GM12878 (cell line): ENCODE data around the gene BANP. TPM values are rescaled to one million over a fixed set of nuclear protein-coding genes. Genes with fewer than 3 reads are reported as not detected.

Experiments used
- ATAC-seq: fragments of 200-7000 bp; cut with Tn5 transposase; 3 replicates; pipeline ENCODE4 v1.9.1; 2020; ENCODE audit warnings: mild to moderate bottlenecking, moderate library complexity
- BruUV-seq: library from RNA; stranded (reverse); fragments of 400-500 nt; replicated peaks from 2 replicates; lab custom pipeline; 2021; lab: Mats Ljungman, UMichigan
- CTCF ChIA-PET: fragments of 300-600 bp; sonication (Branson Sonifier 250); formaldehyde crosslinking; extraction: SDS; loops from one replicate; lab custom pipeline; 2021; ENCODE audit warnings: inconsistent platforms; lab: Yijun Ruan, JAX
- POLR2A ChIA-PET: fragments of 350-600 bp; formaldehyde crosslinking; extraction: SDS; loops from one replicate; lab custom pipeline; 2021; ENCODE audit warnings: inconsistent platforms; lab: Charles Lee
- RAD21 ChIA-PET: fragments of 300-600 bp; sonication (Branson Sonifier 250); formaldehyde crosslinking; loops from one replicate; lab custom pipeline; 2023; ENCODE audit warnings: antibody characterized with exemption; ENCODE audit not compliant: unreplicated experiment; lab: Charles Lee
- SMC1A ChIA-PET: fragments of 300-600 bp; sonication (Branson Sonifier 250); formaldehyde crosslinking; loops from one replicate; lab custom pipeline; 2023; ENCODE audit not compliant: unreplicated experiment, uncharacterized antibody; lab: Charles Lee
- DNase-seq: peaks from one replicate; pipeline ENCODE4 v3.0.0-alpha.2; 2011; ENCODE audit warnings: low read depth, low spot score
- FAIRE-seq: peaks from 3 replicates; lab custom pipeline; 2011; peaks lifted over from hg19 to GRCh38; lab: Jason Lieb, UNC
- H2AFZ ChIP-seq: 2 replicates; pipeline ENCODE4 v1.6.0; 2011; ENCODE audit warnings: low read depth, low read length, control low read depth; ENCODE audit not compliant: control insufficient read depth
- H3K27ac ChIP-seq: 2 replicates; pipeline ENCODE4 v1.5.1; 2011; ENCODE audit warnings: control low read depth; ENCODE audit not compliant: control insufficient read depth, insufficient read depth
- H3K27me3 ChIP-seq, 2 experiments: replicated peaks in 1 of 2; 2 replicates each; pipeline versions ENCODE4 v1.6.0 to v1.6.1; 2011; ENCODE audit warnings: low read length in 1 of 2; ENCODE audit not compliant: control insufficient read depth in 2 of 2, insufficient read depth in 2 of 2
- H3K36me3 ChIP-seq, 2 experiments: 2 replicates each; pipeline ENCODE4 v1.5.1; 2011; ENCODE audit warnings: low read length in 1 of 2; ENCODE audit not compliant: control insufficient read depth in 2 of 2, insufficient read depth in 2 of 2
- H3K4me1 ChIP-seq: 2 replicates; pipeline ENCODE4 v1.6.1; 2011; ENCODE audit warnings: mild to moderate bottlenecking, low read length, moderate library complexity, mixed read lengths; ENCODE audit not compliant: control insufficient read depth, insufficient read depth
- H3K4me2 ChIP-seq: 2 replicates; pipeline ENCODE4 v1.6.0; 2011; ENCODE audit warnings: control low read depth; ENCODE audit not compliant: control insufficient read depth, insufficient read depth
- H3K4me3 ChIP-seq: fragments of 200-600 bp; sonication (generic); 2 replicates; pipeline ENCODE4 v1.5.1; 2016
- H3K79me2 ChIP-seq: 2 replicates; pipeline ENCODE4 v1.6.0; 2011; ENCODE audit warnings: low read length; ENCODE audit not compliant: control insufficient read depth, insufficient read depth
- H3K9ac ChIP-seq: 2 replicates; pipeline ENCODE4 v1.8.0; 2011; ENCODE audit warnings: low read length, control low read depth, mixed read lengths; ENCODE audit not compliant: control insufficient read depth, insufficient read depth
- H3K9me3 ChIP-seq: replicated peaks from 3 replicates; pipeline ENCODE4 v1.5.1; 2011; ENCODE audit warnings: mild to moderate bottlenecking, low read length; ENCODE audit not compliant: control insufficient read depth, insufficient read depth
- H4K20me1 ChIP-seq: 2 replicates; pipeline ENCODE4 v1.6.0; 2011; ENCODE audit not compliant: control insufficient read depth, insufficient read depth
- CEBPB ChIP-seq, 2 experiments: fragments of 150-350 bp in 1 of 2; IDR thresholded peaks; 2 replicates each; pipeline ENCODE4 v1.6.1; 2012 to 2014; ENCODE audit warnings: low read depth in 2 of 2, low read length in 2 of 2, borderline replicate concordance in 1 of 2, inconsistent platforms in 1 of 2
- SMC3 ChIP-seq: IDR thresholded peaks from 2 replicates; pipeline ENCODE4 v1.6.1; 2011; ENCODE audit warnings: low read length, improper control_type of control experiment, borderline replicate concordance
- YBX1 ChIP-seq: fragments of 450-650 bp; IDR thresholded peaks from 2 replicates; pipeline ENCODE4 v1.6.1; 2016; ENCODE audit warnings: antibody characterized with exemption
- ZNF207 ChIP-seq: fragments of 450-650 bp; IDR thresholded peaks from 2 replicates; pipeline ENCODE4 v1.6.1; 2014; ENCODE audit warnings: antibody characterized with exemption, mild to moderate bottlenecking, borderline replicate concordance
- WGBS: methylation state at CpG from one replicate; pipeline ENCODE4 v1.1.6; 2016; ENCODE audit warnings: low lambda C conversion rate; ENCODE audit not compliant: insufficient replicate concordance, insufficient coverage; ENCODE audit errors: missing lambda C conversion rate; 5-methylcytosine and 5-hydroxymethylcytosine counted together
- in situ Hi-C: fragments of 300-500 bp; cut with MboI; formaldehyde crosslinking; loops from 9 replicates; pipeline ENCODE4 v1.14.3; 2018; ENCODE audit warnings: mixed read lengths
- intact Hi-C: fragments of 100-400 bp; cut with micrococcal nuclease; formaldehyde crosslinking; loops from one replicate; pipeline ENCODE4 v1.14.2; 2022; ENCODE audit not compliant: unreplicated experiment
- polyA plus RNA-seq, 11 experiments: library from polyadenylated mRNA; depleted of rRNA in 4 of 11; unstranded in 6 of 11; stranded (reverse) in 5 of 11; fragments of >200 nt; fragmentation: Nextera tagmentation in 4 of 11; fragmentation: Illumina TruSeq in 1 of 11; extraction: Ambion mirVana in 4 of 11; extraction: Trizol in 1 of 11; gene quantifications; 1 replicate in 1 of 11; 2 replicates in 10 of 11; pipeline versions ENCODE4 v1.2.1 to v1.2.3, GENCODE V29; 2011 to 2016; ENCODE audit warnings: inconsistent platforms in 2 of 11, missing spikeins in 2 of 11, low read depth in 1 of 11
- total RNA-seq, 4 experiments: library from RNA; depleted of rRNA in 3 of 4; stranded (reverse); fragments of >200 nt in 3 of 4; fragmentation: Illumina TruSeq in 1 of 4; extraction: Trizol in 1 of 4; gene quantifications; 2 replicates each; pipeline versions ENCODE4 v1.2.1 to v1.2.3, GENCODE V29; 2013 to 2021
- TF ChIP-seq, protein P1 (sequence below): fragments of 450-650 bp; formaldehyde crosslinking; IDR thresholded peaks from 2 replicates; pipeline ENCODE4 v1.4.0; 2022; ENCODE audit warnings: mild to moderate bottlenecking, moderate library complexity
- TF ChIP-seq, protein P2 (sequence below): fragments of 450-650 bp; IDR thresholded peaks from 2 replicates; pipeline ENCODE4 v1.6.1; 2018; ENCODE audit warnings: mild to moderate bottlenecking, low read depth, moderate library complexity; ENCODE audit not compliant: partially characterized antibody
- TF ChIP-seq, protein P3 (sequence below): fragments of 450-650 bp; formaldehyde crosslinking; IDR thresholded peaks from 2 replicates; pipeline ENCODE4 v1.5.0; 2022; ENCODE audit warnings: mild to moderate bottlenecking, missing genetic modification characterization
- TF ChIP-seq, protein P4 (sequence below): IDR thresholded peaks from 2 replicates; pipeline ENCODE4 v1.6.1; 2011; ENCODE audit warnings: borderline replicate concordance, low read depth, mild to moderate bottlenecking, moderate library complexity, low read length; ENCODE audit not compliant: insufficient read depth, poor library complexity, severe bottlenecking

Gene BANP
- total and polyA plus RNA-seq, 10 of the 15 experiments (the other 5 are each of a cell fraction or from before 2014, with no cell fraction given) = 3.9 to 21.9 (median 12.2) TPM

DNA sequence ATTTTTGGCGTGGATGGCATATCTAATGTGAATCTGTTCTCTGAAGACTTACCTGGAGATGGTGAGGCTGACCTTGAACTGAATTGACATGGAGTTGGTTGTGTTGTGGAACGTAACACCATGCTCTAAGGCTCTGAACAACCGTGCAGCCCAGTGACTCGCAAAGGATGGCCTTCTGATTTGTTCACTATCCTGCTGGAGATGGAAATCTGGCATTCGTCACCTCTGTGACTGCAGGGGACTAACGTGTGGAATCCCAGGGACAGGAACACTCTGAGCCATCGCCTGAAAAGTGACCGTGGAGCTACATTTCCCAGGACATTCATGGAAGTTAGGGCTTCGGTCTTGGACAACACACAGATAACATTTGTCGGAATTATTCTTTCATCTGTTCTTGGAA, 61.1 kb downstream of the BANP start (continued):
- TF ChIP-seq, protein P1, sequence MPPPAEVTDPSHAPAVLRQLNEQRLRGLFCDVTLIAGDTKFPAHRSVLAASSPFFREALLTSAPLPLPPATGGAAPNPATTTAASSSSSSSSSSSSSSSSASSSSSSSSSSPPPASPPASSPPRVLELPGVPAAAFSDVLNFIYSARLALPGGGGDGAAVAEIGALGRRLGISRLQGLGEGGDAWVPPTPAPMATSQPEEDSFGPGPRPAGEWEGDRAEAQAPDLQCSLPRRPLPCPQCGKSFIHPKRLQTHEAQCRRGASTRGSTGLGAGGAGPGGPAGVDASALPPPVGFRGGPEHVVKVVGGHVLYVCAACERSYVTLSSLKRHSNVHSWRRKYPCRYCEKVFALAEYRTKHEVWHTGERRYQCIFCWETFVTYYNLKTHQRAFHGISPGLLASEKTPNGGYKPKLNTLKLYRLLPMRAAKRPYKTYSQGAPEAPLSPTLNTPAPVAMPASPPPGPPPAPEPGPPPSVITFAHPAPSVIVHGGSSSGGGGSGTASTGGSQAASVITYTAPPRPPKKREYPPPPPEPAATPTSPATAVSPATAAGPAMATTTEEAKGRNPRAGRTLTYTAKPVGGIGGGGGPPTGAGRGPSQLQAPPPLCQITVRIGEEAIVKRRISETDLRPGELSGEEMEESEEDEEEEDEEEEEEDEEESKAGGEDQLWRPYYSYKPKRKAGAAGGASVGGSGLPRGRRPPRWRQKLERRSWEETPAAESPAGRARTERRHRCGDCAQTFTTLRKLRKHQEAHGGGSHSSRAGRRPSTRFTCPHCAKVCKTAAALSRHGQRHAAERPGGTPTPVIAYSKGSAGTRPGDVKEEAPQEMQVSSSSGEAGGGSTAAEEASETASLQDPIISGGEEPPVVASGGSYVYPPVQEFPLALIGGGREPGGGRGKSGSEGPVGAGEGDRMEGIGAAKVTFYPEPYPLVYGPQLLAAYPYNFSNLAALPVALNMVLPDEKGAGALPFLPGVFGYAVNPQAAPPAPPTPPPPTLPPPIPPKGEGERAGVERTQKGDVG = no peak
- no peak for TF ChIP-seq YBX1
- TF ChIP-seq, protein P2, sequence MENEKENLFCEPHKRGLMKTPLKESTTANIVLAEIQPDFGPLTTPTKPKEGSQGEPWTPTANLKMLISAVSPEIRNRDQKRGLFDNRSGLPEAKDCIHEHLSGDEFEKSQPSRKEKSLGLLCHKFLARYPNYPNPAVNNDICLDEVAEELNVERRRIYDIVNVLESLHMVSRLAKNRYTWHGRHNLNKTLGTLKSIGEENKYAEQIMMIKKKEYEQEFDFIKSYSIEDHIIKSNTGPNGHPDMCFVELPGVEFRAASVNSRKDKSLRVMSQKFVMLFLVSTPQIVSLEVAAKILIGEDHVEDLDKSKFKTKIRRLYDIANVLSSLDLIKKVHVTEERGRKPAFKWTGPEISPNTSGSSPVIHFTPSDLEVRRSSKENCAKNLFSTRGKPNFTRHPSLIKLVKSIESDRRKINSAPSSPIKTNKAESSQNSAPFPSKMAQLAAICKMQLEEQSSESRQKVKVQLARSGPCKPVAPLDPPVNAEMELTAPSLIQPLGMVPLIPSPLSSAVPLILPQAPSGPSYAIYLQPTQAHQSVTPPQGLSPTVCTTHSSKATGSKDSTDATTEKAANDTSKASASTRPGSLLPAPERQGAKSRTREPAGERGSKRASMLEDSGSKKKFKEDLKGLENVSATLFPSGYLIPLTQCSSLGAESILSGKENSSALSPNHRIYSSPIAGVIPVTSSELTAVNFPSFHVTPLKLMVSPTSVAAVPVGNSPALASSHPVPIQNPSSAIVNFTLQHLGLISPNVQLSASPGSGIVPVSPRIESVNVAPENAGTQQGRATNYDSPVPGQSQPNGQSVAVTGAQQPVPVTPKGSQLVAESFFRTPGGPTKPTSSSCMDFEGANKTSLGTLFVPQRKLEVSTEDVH = no peak
- TF ChIP-seq ZNF207 = no peak
- no peak for TF ChIP-seq SMC3

DNA sequence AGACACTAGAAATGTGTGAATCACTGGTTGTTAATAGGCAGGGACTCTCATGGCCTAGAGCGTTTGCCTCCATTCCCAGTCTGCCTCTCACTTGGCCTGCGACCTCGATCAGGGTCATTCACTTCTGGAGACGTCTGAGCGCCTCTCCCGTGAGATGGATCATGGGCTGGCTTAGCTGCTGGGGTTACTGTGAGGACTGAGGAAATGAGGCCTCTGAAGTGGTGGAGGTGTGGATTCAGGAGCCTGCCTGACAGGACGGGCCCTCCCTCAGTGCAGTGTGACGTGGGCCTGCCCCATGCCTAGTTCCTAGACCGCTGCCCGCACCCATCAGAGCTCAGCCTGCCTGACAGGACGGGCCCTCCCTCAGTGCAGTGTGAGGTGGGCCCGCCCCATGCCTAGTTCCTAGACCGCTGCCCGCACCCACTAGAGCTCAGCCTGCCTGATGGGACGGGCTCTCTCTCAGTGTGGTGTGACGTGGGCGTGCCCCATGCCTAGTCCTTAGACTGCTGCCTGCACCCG, 61.9 kb downstream of the BANP start:
- intact Hi-C loops = no loop called here
- TF ChIP-seq, protein P3, sequence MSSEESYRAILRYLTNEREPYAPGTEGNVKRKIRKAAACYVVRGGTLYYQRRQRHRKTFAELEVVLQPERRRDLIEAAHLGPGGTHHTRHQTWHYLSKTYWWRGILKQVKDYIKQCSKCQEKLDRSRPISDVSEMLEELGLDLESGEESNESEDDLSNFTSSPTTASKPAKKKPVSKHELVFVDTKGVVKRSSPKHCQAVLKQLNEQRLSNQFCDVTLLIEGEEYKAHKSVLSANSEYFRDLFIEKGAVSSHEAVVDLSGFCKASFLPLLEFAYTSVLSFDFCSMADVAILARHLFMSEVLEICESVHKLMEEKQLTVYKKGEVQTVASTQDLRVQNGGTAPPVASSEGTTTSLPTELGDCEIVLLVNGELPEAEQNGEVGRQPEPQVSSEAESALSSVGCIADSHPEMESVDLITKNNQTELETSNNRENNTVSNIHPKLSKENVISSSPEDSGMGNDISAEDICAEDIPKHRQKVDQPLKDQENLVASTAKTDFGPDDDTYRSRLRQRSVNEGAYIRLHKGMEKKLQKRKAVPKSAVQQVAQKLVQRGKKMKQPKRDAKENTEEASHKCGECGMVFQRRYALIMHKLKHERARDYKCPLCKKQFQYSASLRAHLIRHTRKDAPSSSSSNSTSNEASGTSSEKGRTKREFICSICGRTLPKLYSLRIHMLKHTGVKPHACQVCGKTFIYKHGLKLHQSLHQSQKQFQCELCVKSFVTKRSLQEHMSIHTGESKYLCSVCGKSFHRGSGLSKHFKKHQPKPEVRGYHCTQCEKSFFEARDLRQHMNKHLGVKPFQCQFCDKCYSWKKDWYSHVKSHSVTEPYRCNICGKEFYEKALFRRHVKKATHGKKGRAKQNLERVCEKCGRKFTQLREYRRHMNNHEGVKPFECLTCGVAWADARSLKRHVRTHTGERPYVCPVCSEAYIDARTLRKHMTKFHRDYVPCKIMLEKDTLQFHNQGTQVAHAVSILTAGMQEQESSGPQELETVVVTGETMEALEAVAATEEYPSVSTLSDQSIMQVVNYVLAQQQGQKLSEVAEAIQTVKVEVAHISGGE = no peak
- TF ChIP-seq CEBPB (IDR thresholded peaks at IDR 0.05; ENCODE audit: borderline replicate concordance in 1 of 2, low read depth in 2 of 2, low read length in 2 of 2) = no peak
- TF ChIP-seq, protein P4, sequence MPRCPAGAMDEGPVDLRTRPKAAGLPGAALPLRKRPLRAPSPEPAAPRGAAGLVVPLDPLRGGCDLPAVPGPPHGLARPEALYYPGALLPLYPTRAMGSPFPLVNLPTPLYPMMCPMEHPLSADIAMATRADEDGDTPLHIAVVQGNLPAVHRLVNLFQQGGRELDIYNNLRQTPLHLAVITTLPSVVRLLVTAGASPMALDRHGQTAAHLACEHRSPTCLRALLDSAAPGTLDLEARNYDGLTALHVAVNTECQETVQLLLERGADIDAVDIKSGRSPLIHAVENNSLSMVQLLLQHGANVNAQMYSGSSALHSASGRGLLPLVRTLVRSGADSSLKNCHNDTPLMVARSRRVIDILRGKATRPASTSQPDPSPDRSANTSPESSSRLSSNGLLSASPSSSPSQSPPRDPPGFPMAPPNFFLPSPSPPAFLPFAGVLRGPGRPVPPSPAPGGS = no peak

More for the DNA sequence above, 61.9 kb downstream of the BANP start:
- Histone ChIP-seq H2AFZ (no peak overlapping the region), H3K9me3 (no peaks in the 10 kb centered on the region), H3K9ac (no peak overlapping the region), H3K27me3 (no peaks in the 10 kb centered on the region), H3K4me2 (no peak overlapping the region), H4K20me1 (no peaks in the 10 kb centered on the region), H3K4me3 (no peak overlapping the region), H3K4me1 (no peaks in the 10 kb centered on the region), H3K79me2 (no peaks in the 10 kb centered on the region), H3K27ac (no peak overlapping the region), H3K36me3 (peaks cover 0 to 6% of the 10 kb centered on the region in 2 experiments; a peak in 3 of 4 replicates)
- in situ Hi-C loops = no loop called here
- ChIA-PET CTCF (no interaction called here), SMC1A (no interaction called here), POLR2A (interaction anchor here (0.5 kb wide), 1 partner anchor 567 kb away, joined by 7 read pairs; no protein-coding TSS in a partner anchor), RAD21 (no interaction called here)
- ATAC-seq (no peak), DNase-seq (no peak), FAIRE-seq (no peak)
- WGBS = 96% methylated on average over 18 of the region's 18 CpGs
- no TSS peak for BruUV-seq
